H9 (cell line): ENCODE results near the gene LPO. TPM values are rescaled to one million over a fixed set of nuclear protein-coding genes. Genes with fewer than 3 reads are reported as not detected.

Experiments used
- DNase-seq: peaks from one replicate; pipeline ENCODE4 v3.0.0-alpha.2; 2017
- H2AFZ ChIP-seq: one replicate; pipeline ENCODE4 v1.6.1; 2013; ENCODE audit warnings: mild to moderate bottlenecking, low read length, control low read depth, moderate library complexity
- H2AK5ac ChIP-seq: 2 replicates; pipeline ENCODE4 v1.6.1; 2013; ENCODE audit warnings: low read length, control low read depth, mixed read lengths; ENCODE audit not compliant: insufficient read length
- H2BK120ac ChIP-seq: one replicate; pipeline ENCODE4 v1.6.1; 2013; ENCODE audit warnings: low read depth, mild to moderate bottlenecking, low read length, control low read depth, inconsistent platforms; ENCODE audit not compliant: poor library complexity, severe bottlenecking
- H2BK12ac ChIP-seq: 2 replicates; pipeline ENCODE4 v1.6.1; 2013; ENCODE audit warnings: low read length, control low read depth, mixed read lengths, low read depth; ENCODE audit not compliant: insufficient read length
- H2BK15ac ChIP-seq: 2 replicates; pipeline ENCODE4 v1.6.1; 2013; ENCODE audit warnings: low read depth, low read length, control low read depth
- H2BK20ac ChIP-seq: one replicate; pipeline ENCODE4 v1.6.1; 2013; ENCODE audit warnings: low read depth, mild to moderate bottlenecking, low read length, control low read depth, inconsistent platforms; ENCODE audit not compliant: poor library complexity, severe bottlenecking
- H2BK5ac ChIP-seq: 2 replicates; pipeline ENCODE4 v1.6.1; 2013; ENCODE audit warnings: low read length, control low read depth, mixed read lengths; ENCODE audit not compliant: insufficient read length
- H3K14ac ChIP-seq: 2 replicates; pipeline ENCODE4 v1.6.1; 2013; ENCODE audit warnings: low read length, control low read depth; ENCODE audit not compliant: insufficient read depth
- H3K18ac ChIP-seq: 2 replicates; pipeline ENCODE4 v1.6.1; 2013; ENCODE audit warnings: low read depth, mild to moderate bottlenecking, mixed read lengths, low read length, control low read depth; ENCODE audit not compliant: insufficient read length
- H3K23ac ChIP-seq: 2 replicates; pipeline ENCODE4 v1.6.1; 2013; ENCODE audit warnings: low read length, control low read depth, mixed read lengths, low read depth; ENCODE audit not compliant: insufficient read length
- H3K23me2 ChIP-seq: 2 replicates; pipeline ENCODE4 v1.6.1; 2013; ENCODE audit warnings: low read depth, mild to moderate bottlenecking, mixed read lengths, low read length, control low read depth; ENCODE audit not compliant: insufficient read length, poor library complexity, severe bottlenecking
- H3K27ac ChIP-seq: 2 replicates; pipeline ENCODE4 v1.5.1; 2013; ENCODE audit warnings: low read length, control low read depth, mixed read lengths, low read depth; ENCODE audit not compliant: insufficient read length
- H3K27me3 ChIP-seq: 2 replicates; pipeline ENCODE4 v1.6.1; 2013; ENCODE audit warnings: low read length, control low read depth, inconsistent platforms; ENCODE audit not compliant: insufficient read depth
- H3K4ac ChIP-seq: 2 replicates; pipeline ENCODE4 v1.6.1; 2013; ENCODE audit warnings: low read depth, mild to moderate bottlenecking, control low read depth, inconsistent platforms, low read length, moderate library complexity
- H3K4me1 ChIP-seq: 2 replicates; pipeline ENCODE4 v1.6.1; 2013; ENCODE audit warnings: low read length, control low read depth, inconsistent platforms; ENCODE audit not compliant: insufficient read depth
- H3K4me2 ChIP-seq: 2 replicates; pipeline ENCODE4 v1.6.1; 2013; ENCODE audit warnings: low read length, control low read depth, mixed read lengths; ENCODE audit not compliant: insufficient read length, insufficient read depth
- H3K56ac ChIP-seq: 2 replicates; pipeline ENCODE4 v1.6.1; 2013; ENCODE audit warnings: low read depth, mild to moderate bottlenecking, mixed read lengths, low read length, control low read depth; ENCODE audit not compliant: insufficient read length
- H3K79me1 ChIP-seq: 2 replicates; pipeline ENCODE4 v1.6.1; 2013; ENCODE audit warnings: low read depth, mild to moderate bottlenecking, moderate library complexity, low read length, control low read depth, inconsistent platforms; ENCODE audit not compliant: insufficient read depth, poor library complexity, severe bottlenecking
- H3K79me2 ChIP-seq: 2 replicates; pipeline ENCODE4 v1.6.1; 2013; ENCODE audit warnings: low read length, control low read depth, inconsistent platforms; ENCODE audit not compliant: insufficient read depth
- H3K9ac ChIP-seq: 2 replicates; pipeline ENCODE4 v1.6.1; 2013; ENCODE audit warnings: low read length, control low read depth, mixed read lengths; ENCODE audit not compliant: insufficient read length; ENCODE audit errors: extremely low read depth
- H3K9me3 ChIP-seq: one replicate; pipeline ENCODE4 v1.6.1; 2013; ENCODE audit warnings: low read depth, low read length, inconsistent platforms; ENCODE audit not compliant: control insufficient read depth
- H3T11ph ChIP-seq: one replicate; pipeline ENCODE4 v1.6.1; 2013; ENCODE audit warnings: mild to moderate bottlenecking, low read length, control low read depth, inconsistent platforms
- H4K20me1 ChIP-seq: one replicate; pipeline ENCODE4 v1.6.1; 2013; ENCODE audit not compliant: control insufficient read depth, insufficient read length, insufficient read depth
- H4K5ac ChIP-seq: 2 replicates; pipeline ENCODE4 v1.6.1; 2013; ENCODE audit warnings: low read depth, mild to moderate bottlenecking, mixed read lengths, low read length, control low read depth; ENCODE audit not compliant: insufficient read length
- H4K8ac ChIP-seq: replicated peaks from 2 replicates; pipeline ENCODE4 v1.6.1; 2013; ENCODE audit warnings: low read length, control low read depth, mixed read lengths, low read depth; ENCODE audit not compliant: insufficient read length
- H4K91ac ChIP-seq: 2 replicates; pipeline ENCODE4 v1.6.1; 2013; ENCODE audit warnings: low read depth, mild to moderate bottlenecking, moderate library complexity, mixed read lengths, low read length, control low read depth; ENCODE audit not compliant: insufficient read length
- H3K27ac Mint-ChIP-seq, 3 experiments: 2 replicates in 2 of 3; 3 replicates in 1 of 3; pipeline ENCODE4 v1.8.0; 2020 to 2021; ENCODE audit warnings: mixed read lengths in 3 of 3, mild to moderate bottlenecking in 1 of 3, moderate library complexity in 1 of 3
- H3K27me3 Mint-ChIP-seq: 2 replicates; pipeline ENCODE4 v1.8.0; 2021; ENCODE audit warnings: low read depth, mild to moderate bottlenecking, moderate library complexity, mixed read lengths
- H3K36me3 Mint-ChIP-seq, 3 experiments: 2 replicates in 2 of 3; 3 replicates in 1 of 3; pipeline ENCODE4 v1.8.0; 2020 to 2021; ENCODE audit warnings: low read depth in 3 of 3, mixed read lengths in 3 of 3; ENCODE audit not compliant: insufficient read depth in 1 of 3
- H3K4me1 Mint-ChIP-seq, 2 experiments: 2 replicates each; pipeline ENCODE4 v1.8.0; 2020; ENCODE audit warnings: mixed read lengths in 2 of 2
- H3K4me3 Mint-ChIP-seq, 2 experiments: 2 replicates in 1 of 2; 3 replicates in 1 of 2; pipeline ENCODE4 v1.8.0; 2020 to 2021; ENCODE audit warnings: mild to moderate bottlenecking in 2 of 2, mixed read lengths in 2 of 2, moderate library complexity in 1 of 2
- H3K9me3 Mint-ChIP-seq, 2 experiments: 2 replicates in 1 of 2; 3 replicates in 1 of 2; pipeline ENCODE4 v1.8.0; 2020; ENCODE audit warnings: mild to moderate bottlenecking in 2 of 2, mixed read lengths in 2 of 2, moderate library complexity in 1 of 2
- WGBS: extraction: QIAGEN DNeasy Blood & Tissue Kit; methylation state at CpG from one replicate; pipeline ENCODE4 v1.1.7; 2013; ENCODE audit warnings: missing lambda C conversion rate, low lambda C conversion rate, mixed read lengths; ENCODE audit not compliant: insufficient read length; ENCODE audit errors: extremely low coverage; 5-methylcytosine and 5-hydroxymethylcytosine counted together
- total RNA-seq: library from RNA; stranded (reverse); gene quantifications from 2 replicates; pipeline ENCODE4 v1.2.1, GENCODE V29; 2021
- TF ChIP-seq, protein P1 (sequence below): fragments of 200-600 bp; sonication (generic); conservative IDR thresholded peaks from 3 replicates; pipeline ENCODE4 v1.8.0; 2021; ENCODE audit warnings: antibody characterized with exemption, mild to moderate bottlenecking

The LPO gene
- total RNA-seq, 1 experiment from 2014 or later: 0.17 TPM

DNA sequence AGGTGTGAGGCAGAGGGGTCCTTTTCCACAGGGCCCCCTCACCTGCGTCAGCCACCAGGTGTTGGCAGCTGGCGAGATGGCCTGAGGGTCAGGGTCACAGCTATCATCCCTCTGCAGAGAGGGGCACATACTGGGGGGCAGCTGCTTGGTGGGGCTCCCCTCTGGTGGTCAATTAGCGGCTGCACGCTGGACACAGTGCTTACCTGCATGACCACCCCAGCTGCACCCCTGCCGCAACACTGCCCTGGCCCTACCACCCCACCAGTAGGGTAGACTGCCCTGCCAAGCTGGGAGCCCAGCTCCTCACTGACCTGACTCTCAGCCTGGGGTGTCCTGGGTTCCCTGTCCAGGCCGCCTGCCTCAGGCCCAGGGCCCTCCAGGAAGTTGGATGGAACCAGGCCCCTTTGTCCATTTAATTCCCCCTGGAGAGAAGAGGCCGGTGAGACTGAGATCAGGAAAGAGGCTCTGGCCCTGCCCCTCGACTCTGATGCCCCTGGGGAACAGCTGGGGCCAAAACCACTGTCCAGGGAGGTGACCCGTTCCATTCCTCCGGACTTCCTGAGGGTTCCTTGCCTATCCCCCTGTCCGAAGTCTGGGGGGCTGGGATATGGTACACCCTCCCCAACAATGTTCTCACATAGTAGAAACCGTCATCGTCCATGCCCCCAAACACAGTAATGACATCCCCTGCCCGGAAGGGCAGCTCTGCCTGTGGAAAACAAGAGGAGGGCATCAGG is 66.5 kb downstream of the LPO start:
- Histone ChIP-seq H2BK15ac (no peak overlapping the region), H3K4ac (no peak overlapping the region), H2BK20ac (no peak overlapping the region), H3K79me1 (no peaks in the 10 kb centered on the region), H4K8ac (no peak overlapping the region), H3K27me3 (no peaks in the 10 kb centered on the region), H3K4me2 (no peak overlapping the region), H3T11ph (no peak overlapping the region), H2AK5ac (no peak overlapping the region), H2BK120ac (no peak overlapping the region), H3K27ac (no peak overlapping the region), H4K91ac (peak overlapping the region; percentile 60), H3K4me1 (no peaks in the 10 kb centered on the region), H3K18ac (peak overlapping the region; percentile 91), H4K5ac (no peak overlapping the region), H3K14ac (peak overlapping the region; percentile 68), H3K56ac (no peak overlapping the region), H2BK12ac (peak overlapping the region; percentile 94), H3K23me2 (no peaks in the 10 kb centered on the region), H2BK5ac (no peak overlapping the region), H3K9ac (no peak overlapping the region), H4K20me1 (no peaks in the 10 kb centered on the region), H3K23ac (no peak overlapping the region), H3K79me2 (no peaks in the 10 kb centered on the region), H3K9me3 (no peaks in the 10 kb centered on the region), H2AFZ (no peak overlapping the region)
- Mint-ChIP-seq H3K4me1 (peaks cover 5 to 36% of the 10 kb centered on the region in 2 experiments), H3K4me3 (no peak overlapping the region), H3K27me3 (peaks cover 7% of the 10 kb centered on the region), H3K27ac (no peak overlapping the region), H3K36me3 (no peaks in the 10 kb centered on the region), H3K9me3 (no peaks in the 10 kb centered on the region)
- WGBS: no CpG with 5 or more reads among the region's 14 CpGs
- no peak for DNase-seq
- TF ChIP-seq, protein P1, sequence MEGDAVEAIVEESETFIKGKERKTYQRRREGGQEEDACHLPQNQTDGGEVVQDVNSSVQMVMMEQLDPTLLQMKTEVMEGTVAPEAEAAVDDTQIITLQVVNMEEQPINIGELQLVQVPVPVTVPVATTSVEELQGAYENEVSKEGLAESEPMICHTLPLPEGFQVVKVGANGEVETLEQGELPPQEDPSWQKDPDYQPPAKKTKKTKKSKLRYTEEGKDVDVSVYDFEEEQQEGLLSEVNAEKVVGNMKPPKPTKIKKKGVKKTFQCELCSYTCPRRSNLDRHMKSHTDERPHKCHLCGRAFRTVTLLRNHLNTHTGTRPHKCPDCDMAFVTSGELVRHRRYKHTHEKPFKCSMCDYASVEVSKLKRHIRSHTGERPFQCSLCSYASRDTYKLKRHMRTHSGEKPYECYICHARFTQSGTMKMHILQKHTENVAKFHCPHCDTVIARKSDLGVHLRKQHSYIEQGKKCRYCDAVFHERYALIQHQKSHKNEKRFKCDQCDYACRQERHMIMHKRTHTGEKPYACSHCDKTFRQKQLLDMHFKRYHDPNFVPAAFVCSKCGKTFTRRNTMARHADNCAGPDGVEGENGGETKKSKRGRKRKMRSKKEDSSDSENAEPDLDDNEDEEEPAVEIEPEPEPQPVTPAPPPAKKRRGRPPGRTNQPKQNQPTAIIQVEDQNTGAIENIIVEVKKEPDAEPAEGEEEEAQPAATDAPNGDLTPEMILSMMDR: no peak
